HPDE6-E6E7 (cell line): ENCODE measurements around the gene CLEC3B.

Experiments
- DNase-seq: peaks from one replicate; pipeline ENCODE4 v3.0.0; 2011; ENCODE audit warnings: missing footprints; ENCODE audit errors: extremely low spot score

CLEC3B gene

DNA sequence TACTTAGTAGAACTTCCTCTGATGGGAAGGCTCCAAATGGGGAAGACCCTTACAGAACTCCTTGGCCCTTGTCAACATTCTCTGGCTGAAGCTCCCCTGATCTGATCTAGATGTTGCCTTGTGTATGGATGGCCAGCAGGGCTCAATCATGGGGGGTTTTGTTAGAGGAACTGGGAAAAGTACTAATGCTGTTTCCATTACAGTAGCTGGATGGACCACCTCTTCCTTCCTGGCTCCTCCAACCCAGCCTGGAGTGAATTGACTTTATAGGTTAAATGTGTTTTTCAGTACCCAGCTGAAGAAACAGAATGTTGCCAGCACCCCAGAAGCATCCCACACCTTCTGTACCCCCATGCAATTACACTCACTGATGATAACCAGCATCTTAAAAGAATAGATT, 22.7 kb upstream of the CLEC3B start:
- no peak for DNase-seq

DNA sequence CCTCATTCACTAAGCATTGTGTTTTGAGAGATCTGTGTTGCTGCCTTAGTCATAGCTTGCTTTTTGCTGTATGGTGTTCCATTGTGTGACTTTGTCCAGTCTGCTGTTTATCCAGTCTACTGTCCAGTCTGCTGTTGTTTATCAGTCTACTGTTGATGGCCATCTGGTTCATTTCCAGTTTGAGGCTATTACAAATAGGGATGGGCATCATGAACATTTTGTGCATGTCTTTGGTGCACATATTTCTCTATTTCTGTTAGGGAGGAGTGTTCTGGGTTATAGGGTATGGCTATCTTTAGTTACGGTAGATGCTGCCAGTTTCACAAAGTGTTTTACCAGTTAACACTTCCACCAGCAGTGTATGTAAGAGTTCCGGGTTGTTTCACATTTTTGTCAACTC, 22.2 kb upstream of the CLEC3B start:
- DNase-seq, result no peak

- no peak for DNase-seq
Observed at GRCh38 chr3:45007091-45007490, 19.0 kb upstream of the CLEC3B start.

GRCh38 chr3:45008117-45008516, 18.0 kb upstream of the CLEC3B start:
- no peak for DNase-seq

DNA sequence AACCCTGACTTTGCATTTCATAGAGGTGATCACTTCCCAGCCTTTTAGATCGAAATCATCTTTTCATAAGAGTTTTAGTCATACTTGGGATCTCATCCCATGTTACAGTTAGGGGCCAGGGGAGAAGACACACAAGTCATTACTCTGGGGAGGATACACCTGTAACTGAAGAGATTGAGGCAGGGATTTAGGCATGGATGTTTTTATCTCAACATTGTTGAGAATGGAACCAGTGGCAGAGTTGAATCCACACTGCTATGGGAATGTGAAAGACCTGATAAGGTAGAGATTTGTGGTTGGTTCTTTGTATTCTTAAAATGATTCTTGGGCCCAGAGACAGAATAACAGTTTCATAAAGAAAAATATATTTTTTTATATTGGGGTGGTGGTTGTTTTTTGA, 16.2 kb upstream of the CLEC3B start:
- DNase-seq, result no peak

DNA sequence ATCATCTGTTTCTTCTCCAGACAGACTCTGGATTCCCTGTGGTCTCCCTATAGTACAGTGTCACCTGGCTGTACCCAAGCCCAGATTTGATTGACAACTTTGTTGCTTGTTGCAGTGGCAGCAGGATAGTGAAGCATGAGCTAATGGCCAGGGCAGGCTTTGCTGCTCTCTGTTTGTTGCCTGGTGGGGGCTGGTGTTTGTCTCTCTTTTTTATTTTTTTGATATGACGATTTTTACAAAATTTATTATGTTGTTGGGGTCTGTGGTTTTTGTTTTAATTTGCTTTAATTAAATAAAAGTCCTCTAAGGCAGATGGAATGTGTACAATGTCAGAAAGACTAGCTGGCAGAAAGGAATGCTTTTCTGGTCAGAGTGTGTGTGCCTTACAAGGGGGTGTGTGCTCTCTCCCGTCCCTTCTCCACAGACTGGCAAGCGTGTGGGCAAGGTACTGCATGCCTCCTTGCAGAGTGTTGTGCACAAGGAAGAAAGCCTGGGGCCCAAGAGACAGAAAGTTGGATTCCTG, 15.2 kb upstream of the CLEC3B start:
- no peak for DNase-seq

- DNase-seq, result no peak
Observed at GRCh38 chr3:45011756-45012508, 14.2 kb upstream of the CLEC3B start.

GRCh38 chr3:45012577-45012976, 13.5 kb upstream of the CLEC3B start:
- no peak for DNase-seq

GRCh38 chr3:45016916-45017315, 9.2 kb upstream of the CLEC3B start:
- DNase-seq, result no peak

DNA sequence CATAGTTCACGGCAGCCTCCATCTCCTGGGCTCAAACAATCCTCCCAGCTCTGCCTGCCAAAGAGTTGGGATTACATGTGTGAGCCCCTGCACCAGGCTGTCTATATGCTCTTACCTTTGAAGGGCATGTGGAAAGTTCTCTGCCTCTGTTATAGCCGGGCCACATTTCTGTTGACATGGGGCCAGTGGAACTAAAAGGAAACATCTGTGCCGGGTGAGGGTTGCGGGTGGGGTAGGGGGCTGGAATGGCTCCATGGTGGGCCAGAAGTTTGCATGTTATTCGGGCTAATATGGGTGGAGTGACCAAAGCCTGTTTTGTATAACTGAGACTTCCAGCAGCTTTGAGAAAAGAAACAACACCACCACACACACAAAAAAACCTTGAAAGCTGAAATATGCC, 8.3 kb upstream of the CLEC3B start:
- no peak for DNase-seq

DNA sequence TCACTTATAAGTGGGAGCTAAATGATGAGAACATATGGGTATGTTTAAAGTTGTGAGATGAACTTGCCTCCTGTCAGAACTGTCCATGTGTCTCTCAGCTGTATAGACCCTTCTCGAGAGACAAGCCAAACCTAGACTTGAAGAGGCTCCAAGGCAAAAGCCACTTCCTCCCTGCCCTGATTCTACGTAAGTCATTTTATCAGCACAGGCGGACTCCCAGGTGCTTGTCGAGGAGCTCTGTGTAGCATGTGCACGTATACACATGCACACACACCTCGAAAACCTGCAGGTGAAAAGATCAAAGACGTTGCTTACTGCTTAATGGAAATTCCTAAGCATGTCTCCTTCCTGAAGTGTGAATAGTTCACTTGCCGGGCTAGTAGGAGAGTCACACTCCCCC, 5.6 kb upstream of the CLEC3B start:
- no peak for DNase-seq

DNA sequence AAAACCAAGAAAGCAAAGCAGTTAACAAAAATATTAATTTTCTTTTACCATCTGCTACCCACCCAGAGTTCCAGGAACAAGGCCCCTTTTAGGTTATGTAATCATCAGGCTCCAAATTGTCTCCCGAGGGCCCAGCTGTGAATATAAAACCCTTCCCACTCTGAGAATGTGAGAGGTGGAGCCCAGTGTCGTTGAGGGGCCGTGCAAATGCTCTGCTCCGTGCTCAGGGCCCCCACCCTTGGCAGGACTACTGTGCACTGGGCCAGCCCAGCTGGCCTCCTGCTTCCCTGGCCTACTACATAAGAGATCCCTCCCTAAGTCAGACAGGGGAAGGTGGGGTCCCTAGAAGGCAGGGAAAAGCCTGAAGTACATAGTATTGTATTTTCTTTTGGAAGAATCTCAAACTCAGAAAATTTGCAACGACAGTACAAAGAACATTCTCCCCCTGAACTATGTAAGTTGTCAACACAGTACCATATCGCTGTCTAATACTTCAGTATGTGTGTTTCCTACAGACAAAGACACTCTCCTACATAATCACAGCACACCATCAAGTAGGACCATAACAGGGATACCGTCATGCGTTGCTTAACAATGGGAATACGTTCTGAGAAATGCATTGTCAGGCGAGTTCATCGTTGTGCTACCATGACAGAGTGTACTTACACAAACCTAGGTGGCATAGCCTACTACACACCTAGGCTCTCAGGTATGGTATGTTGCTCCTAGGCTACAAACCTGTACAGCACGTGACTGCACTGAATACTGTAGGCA, 4.4 kb upstream of the CLEC3B start:
- no peak for DNase-seq

GRCh38 chr3:45023675-45024074, 2.4 kb upstream of the CLEC3B start:
- DNase-seq, result no peak

DNA sequence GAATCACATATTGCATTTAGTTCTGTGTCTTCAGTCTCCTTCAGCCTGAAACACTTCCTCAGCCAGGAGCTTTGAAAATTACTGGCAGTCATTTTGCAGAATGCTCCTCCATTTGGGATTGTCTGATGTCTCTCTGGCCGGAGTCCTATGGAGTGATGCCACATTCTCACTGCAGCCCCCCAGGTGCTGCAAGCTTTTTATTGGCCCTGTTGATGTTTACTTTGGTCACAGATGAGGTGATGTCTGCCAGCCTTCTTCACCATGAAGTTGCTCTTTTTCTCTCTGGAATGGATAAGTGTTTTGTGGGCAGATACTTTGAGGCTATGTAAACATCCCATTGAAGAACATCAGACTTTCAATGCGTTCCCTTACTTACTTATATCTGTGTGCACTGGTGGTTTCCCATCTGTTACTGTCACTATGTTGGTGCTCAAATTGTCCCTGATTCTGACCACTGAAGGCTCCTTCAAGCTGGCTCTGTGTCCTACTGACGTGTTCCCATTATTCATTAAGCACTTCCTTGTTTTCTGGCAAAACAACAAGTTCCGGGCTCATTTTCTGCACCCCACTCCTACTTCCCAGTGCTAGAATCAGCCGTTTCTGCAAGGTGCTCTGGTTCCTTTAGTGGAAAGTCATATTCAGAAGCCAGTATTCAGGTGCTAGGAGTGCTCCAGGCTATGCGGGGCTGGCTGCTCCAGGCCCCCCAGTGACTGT, 1.4 kb upstream of the CLEC3B start:
- no peak for DNase-seq

DNA sequence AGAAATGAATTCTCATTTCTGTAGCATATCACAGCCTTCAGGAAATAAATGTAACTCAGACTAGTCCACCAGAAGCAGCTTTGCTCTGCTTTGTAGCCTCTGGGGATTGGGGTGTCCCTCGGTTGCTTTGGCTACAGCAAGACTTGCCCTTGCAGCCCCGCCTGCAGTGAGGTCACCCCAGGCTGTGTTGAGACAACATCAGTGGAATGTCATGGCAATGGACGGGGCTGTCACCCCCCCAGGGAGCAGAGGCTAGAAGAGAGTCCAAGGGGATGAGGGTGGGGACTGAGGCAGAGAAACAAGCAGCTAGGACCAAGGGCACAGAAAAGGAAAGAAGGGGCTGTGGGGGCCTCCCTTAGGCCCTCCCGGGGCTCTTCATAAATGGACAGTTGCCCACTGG, 854 bp downstream of the CLEC3B start:
- DNase-seq, result no peak

- DNase-seq, result no peak
Observed at GRCh38 chr3:45027441-45027840, 1.3 kb downstream of the CLEC3B start.

GRCh38 chr3:45029216-45029615, 3.1 kb downstream of the CLEC3B start:
- DNase-seq, result no peak

- DNase-seq, result no peak
Observed at GRCh38 chr3:45029661-45030060, 3.6 kb downstream of the CLEC3B start.

DNA sequence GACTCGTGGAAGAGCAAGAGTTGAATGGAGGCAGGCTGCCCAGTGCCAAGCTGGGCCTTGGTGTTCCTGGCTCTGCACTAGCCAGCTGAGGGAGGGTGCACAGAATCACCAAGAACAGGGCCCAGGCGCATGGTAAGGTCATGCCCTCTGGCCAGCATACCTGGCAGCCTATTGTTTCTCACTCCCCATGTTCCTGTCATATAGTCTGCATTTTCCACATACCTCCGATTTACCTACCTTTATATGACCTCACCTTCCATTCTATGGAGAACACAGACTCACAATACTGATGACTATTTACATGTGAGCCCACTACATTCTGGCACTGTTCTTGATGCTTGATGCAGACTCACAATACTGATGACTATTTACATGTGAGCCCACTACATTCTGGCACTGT, 5.4 kb downstream of the CLEC3B start:
- DNase-seq, result no peak

- DNase-seq, result no peak
Observed at GRCh38 chr3:45032113-45032512, 6.0 kb downstream of the CLEC3B start.

DNA sequence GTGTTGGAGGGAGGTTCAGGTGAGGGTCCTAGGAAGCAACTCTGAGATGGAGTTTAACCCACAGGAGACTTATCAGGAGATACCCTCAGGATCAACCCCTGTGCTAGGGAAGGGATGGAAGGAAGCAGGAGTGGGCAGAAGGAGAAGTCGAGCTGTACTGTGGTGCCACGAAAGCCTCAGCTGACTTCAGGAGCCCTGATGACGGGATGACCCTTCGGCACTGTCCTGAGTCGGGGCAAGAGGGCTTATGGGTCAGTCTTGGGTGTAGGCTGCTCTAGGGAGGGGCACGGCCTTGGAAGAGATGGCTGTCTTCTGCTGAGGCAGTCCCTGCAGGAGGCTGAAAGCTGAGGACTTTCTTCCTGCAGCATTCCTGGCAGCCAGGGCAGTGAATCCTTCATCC, 7.7 kb downstream of the CLEC3B start:
- DNase-seq, result no peak

GRCh38 chr3:45034612-45035252, 8.6 kb downstream of the CLEC3B start:
- no peak for DNase-seq
